HCT116 (cell line): ENCODE data around the gene GPD2. TPM values are rescaled to one million over a fixed set of nuclear protein-coding genes. Genes with fewer than 3 reads are reported as not detected.

Experiments
- ATAC-seq: fragments of 200-7000 bp; cut with Tn5 transposase; 2 replicates; pipeline ENCODE4 v1.9.1; 2020; ENCODE audit warnings: mild to moderate bottlenecking, moderate library complexity
- BruUV-seq: library from RNA; stranded (reverse); fragments of 400-500 nt; replicated peaks from 2 replicates; lab custom pipeline; 2021; lab: Mats Ljungman, UMichigan
- CTCF ChIA-PET: fragments of 300-600 bp; sonication (Branson Sonifier 250); formaldehyde crosslinking; loops from one replicate; lab custom pipeline; 2021; ENCODE audit warnings: antibody characterized with exemption; lab: Charles Lee
- POLR2A ChIA-PET: fragments of 300-600, 350-600 bp; sonication (Branson Sonifier 250); formaldehyde crosslinking; loops from one replicate; lab custom pipeline; 2021; ENCODE audit warnings: antibody characterized with exemption; lab: Charles Lee
- RAD21 ChIA-PET, 2 experiments: fragments of 300-600 bp; sonication (Branson Sonifier 250); formaldehyde crosslinking; loops; one replicate each; lab custom pipeline; 2023; ENCODE audit warnings: low total read pairs in 2 of 2; ENCODE audit not compliant: uncharacterized antibody in 2 of 2, unreplicated experiment in 2 of 2, low non-redundant PET in 1 of 2; lab: Charles Lee
- DNase-seq: peaks from one replicate; pipeline ENCODE4 v3.0.0-alpha.2; 2010; ENCODE audit warnings: low read depth, low spot score
- H2AFZ ChIP-seq: fragments of 200-600 bp; shearing (Covaris generic), sonication (generic); 2 replicates; pipeline ENCODE4 v1.6.1; 2017; ENCODE audit warnings: low read depth, mixed run types, mixed read lengths, antibody characterized with exemption, low read length; ENCODE audit not compliant: poor library complexity, severe bottlenecking
- H3K27ac ChIP-seq: 2 replicates; pipeline ENCODE4 v1.5.1; 2012; ENCODE audit warnings: low read depth, low read length
- H3K27me3 ChIP-seq: fragments of 200-600 bp; sonication (generic); 2 replicates; pipeline ENCODE4 v1.6.1; 2016; ENCODE audit warnings: mixed run types, low read length, mixed read lengths; ENCODE audit not compliant: insufficient read depth
- H3K36me3 ChIP-seq, 2 experiments: fragments of 200-500 bp in 1 of 2; fragments of 200-600 bp in 1 of 2; sonication (Bioruptor generic) in 1 of 2; sonication (generic) in 1 of 2; 2 replicates each; pipeline versions ENCODE4 v1.5.1 to v1.6.1; 2014 to 2016; ENCODE audit warnings: low read length in 2 of 2, inconsistent platforms in 1 of 2, mixed read lengths in 1 of 2, mixed run types in 1 of 2; ENCODE audit not compliant: insufficient read depth in 2 of 2, control insufficient read depth in 1 of 2
- H3K4me1 ChIP-seq, 2 experiments: fragments of 200-600 bp in 1 of 2; sonication (generic) in 1 of 2; 2 replicates each; pipeline versions ENCODE4 v1.5.1 to v1.6.1; 2012 to 2017; ENCODE audit warnings: low read length in 2 of 2, inconsistent platforms in 1 of 2, mild to moderate bottlenecking in 1 of 2, mixed read lengths in 1 of 2, mixed run types in 1 of 2, moderate library complexity in 1 of 2; ENCODE audit not compliant: insufficient read depth in 2 of 2, control insufficient read depth in 1 of 2
- H3K4me2 ChIP-seq: fragments of 200-600 bp; sonication (generic); 2 replicates; pipeline ENCODE4 v1.6.1; 2017; ENCODE audit warnings: mixed run types, low read length, mixed read lengths
- H3K4me3 ChIP-seq, 2 experiments: fragments of 200-600 bp in 1 of 2; sonication (generic) in 1 of 2; replicated peaks in 1 of 2; 2 replicates each; pipeline ENCODE4 v1.5.1; 2011 to 2016; ENCODE audit warnings: low read length in 2 of 2, control low read depth in 1 of 2, low read depth in 1 of 2, mild to moderate bottlenecking in 1 of 2, mixed read lengths in 1 of 2, mixed run types in 1 of 2
- H3K79me2 ChIP-seq: fragments of 200-600 bp; sonication (generic); 2 replicates; pipeline ENCODE4 v1.6.1; 2017; ENCODE audit warnings: mild to moderate bottlenecking, mixed run types, low read length, moderate library complexity, mixed read lengths; ENCODE audit not compliant: insufficient read depth
- H3K9ac ChIP-seq: fragments of 200-600 bp; sonication (generic); 2 replicates; pipeline ENCODE4 v1.6.1; 2016; ENCODE audit warnings: low read length, mixed read lengths
- H3K9me2 ChIP-seq: fragments of 200-600 bp; sonication (generic), shearing (Covaris generic); 2 replicates; pipeline ENCODE4 v1.6.1; 2017; ENCODE audit warnings: mixed run types, mild to moderate bottlenecking, moderate library complexity; ENCODE audit not compliant: insufficient read depth
- H3K9me3 ChIP-seq, 2 experiments: fragments of 200-500 bp in 1 of 2; fragments of 200-600 bp in 1 of 2; sonication (Bioruptor generic) in 1 of 2; sonication (generic) in 1 of 2; 2 replicates each; pipeline ENCODE4 v1.6.1; 2014 to 2017; ENCODE audit warnings: low read length in 2 of 2, mixed read lengths in 2 of 2, inconsistent platforms in 1 of 2, low read depth in 1 of 2, mild to moderate bottlenecking in 1 of 2, mixed run types in 1 of 2, moderate library complexity in 1 of 2; ENCODE audit not compliant: control insufficient read depth in 1 of 2, insufficient read depth in 1 of 2
- H4K20me1 ChIP-seq: fragments of 200-600 bp; sonication (generic), shearing (Covaris generic); 2 replicates; pipeline ENCODE4 v1.6.1; 2017; ENCODE audit warnings: mixed run types, mild to moderate bottlenecking, moderate library complexity; ENCODE audit not compliant: insufficient read depth
- ATF3 ChIP-seq: IDR thresholded peaks from 2 replicates; pipeline ENCODE4 v1.6.1; 2012
- CBX3 ChIP-seq: IDR thresholded peaks from 2 replicates; pipeline ENCODE4 v1.6.1; 2012; ENCODE audit warnings: low read depth
- CEBPB ChIP-seq: IDR thresholded peaks from 2 replicates; pipeline ENCODE4 v1.6.1; 2012; ENCODE audit warnings: low read depth
- EGR1 ChIP-seq: IDR thresholded peaks from 2 replicates; pipeline ENCODE4 v1.6.1; 2012; ENCODE audit warnings: low read depth
- ELF1 ChIP-seq: IDR thresholded peaks from 2 replicates; pipeline ENCODE4 v1.6.1; 2012; ENCODE audit warnings: low read depth, borderline replicate concordance
- EZH2 ChIP-seq: fragments of 200-600 bp; sonication (generic); IDR thresholded peaks from 2 replicates; pipeline ENCODE4 v1.6.1; 2017; ENCODE audit warnings: antibody characterized with exemption, mixed run types
- EZH2phosphoT487 ChIP-seq: fragments of 200-600 bp; IDR thresholded peaks from 2 replicates; pipeline ENCODE4 v1.6.1; 2018; ENCODE audit warnings: antibody characterized with exemption, borderline replicate concordance
- JUND ChIP-seq: IDR thresholded peaks from 2 replicates; pipeline ENCODE4 v1.6.1; 2012
- MAX ChIP-seq: IDR thresholded peaks from 2 replicates; pipeline ENCODE4 v1.6.1; 2012
- POLR2A ChIP-seq: IDR thresholded peaks from 2 replicates; pipeline ENCODE4 v1.7.0; 2011; ENCODE audit warnings: borderline replicate concordance; ENCODE audit not compliant: insufficient read depth, insufficient read length; ENCODE audit errors: extremely low read depth
- RAD21 ChIP-seq: IDR thresholded peaks from 2 replicates; pipeline ENCODE4 v1.6.1; 2012; ENCODE audit warnings: low read depth, mild to moderate bottlenecking
- REST ChIP-seq: IDR thresholded peaks from 2 replicates; pipeline ENCODE4 v1.6.1; 2012; ENCODE audit warnings: low read depth
- SIN3A ChIP-seq: IDR thresholded peaks from 2 replicates; pipeline ENCODE4 v1.6.1; 2012; ENCODE audit warnings: low read depth
- SP1 ChIP-seq: IDR thresholded peaks from 2 replicates; pipeline ENCODE4 v1.6.1; 2012; ENCODE audit warnings: low read depth
- SRF ChIP-seq: IDR thresholded peaks from 2 replicates; pipeline ENCODE4 v1.6.1; 2012; ENCODE audit warnings: low read depth
- TCF7L2 ChIP-seq: IDR thresholded peaks from 2 replicates; pipeline ENCODE4 v1.7.0; 2011; ENCODE audit warnings: borderline replicate concordance, inconsistent platforms; ENCODE audit not compliant: insufficient read depth, insufficient read length; ENCODE audit errors: extremely low read depth
- YY1 ChIP-seq: IDR thresholded peaks from 2 replicates; pipeline ENCODE4 v1.6.1; 2011; ENCODE audit warnings: low read length, low read depth, moderate library complexity, mild to moderate bottlenecking; ENCODE audit not compliant: insufficient replicate concordance; ENCODE audit errors: extremely low read depth
- ZBTB33 ChIP-seq: IDR thresholded peaks from 2 replicates; pipeline ENCODE4 v1.6.1; 2011; ENCODE audit warnings: mild to moderate bottlenecking, low read length, moderate library complexity; ENCODE audit not compliant: insufficient replicate concordance; ENCODE audit errors: extremely low read depth
- ZFX ChIP-seq: fragments of 450-650 bp; IDR thresholded peaks from 2 replicates; pipeline ENCODE4 v1.6.1; 2017
- intact Hi-C: fragments of 100-400 bp; cut with micrococcal nuclease; formaldehyde crosslinking; loops from 2 replicates; pipeline ENCODE4 v1.10.0; 2022
- total RNA-seq: library from RNA; stranded (reverse); gene quantifications from one replicate; pipeline ENCODE4 v1.2.1, GENCODE V29; 2021; ENCODE audit not compliant: unreplicated experiment
- TF ChIP-seq, protein P1 (sequence below), 3 experiments: fragments of 200-600 bp in 1 of 3; sonication (generic) in 1 of 3; IDR thresholded peaks in 2 of 3; conservative IDR thresholded peaks in 1 of 3; 2 replicates each; pipeline ENCODE4 v1.5.1; 2012 to 2017; ENCODE audit warnings: low read depth in 2 of 3, low read length in 2 of 3, antibody characterized with exemption in 1 of 3, borderline replicate concordance in 1 of 3, control low read depth in 1 of 3, mild to moderate bottlenecking in 1 of 3, mixed read lengths in 1 of 3, mixed run types in 1 of 3, moderate library complexity in 1 of 3; ENCODE audit not compliant: insufficient read depth in 1 of 3

Gene GPD2
- total RNA-seq, 1 experiment from 2014 or later = 80.7 TPM

DNA sequence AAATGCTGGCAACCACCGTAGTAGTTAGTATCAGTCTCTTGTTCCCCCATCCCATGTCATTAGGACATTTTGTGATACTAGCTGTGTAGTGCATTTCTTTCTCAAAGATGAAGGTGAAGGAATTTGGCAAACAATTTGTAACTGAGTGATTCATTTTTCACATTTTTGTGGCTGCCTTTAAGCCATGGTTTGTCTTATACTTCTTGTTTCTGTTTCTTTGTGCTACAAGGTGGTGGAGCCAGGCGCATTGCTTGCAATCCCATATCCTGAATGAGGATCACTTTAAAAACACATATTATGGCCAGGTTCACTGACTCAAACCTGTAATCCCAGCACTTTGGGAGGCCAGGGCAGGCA is 40.6 kb downstream of the GPD2 start:
- intact Hi-C loops = no loop called here
- Histone ChIP-seq H3K27ac (no peak overlapping the region), H3K27me3 (no peaks in the 10 kb centered on the region), H3K9me2 (no peaks in the 10 kb centered on the region), H3K79me2 (peaks cover 12% of the 10 kb centered on the region), H3K9me3 (no peaks in the 10 kb centered on the region), H2AFZ (no peak overlapping the region), H3K4me2 (no peak overlapping the region), H3K4me3 (no peak overlapping the region), H4K20me1 (no peaks in the 10 kb centered on the region), H3K4me1 (peaks cover 0 to 4% of the 10 kb centered on the region in 2 experiments; a peak in 1 of 4 replicates), H3K9ac (no peak overlapping the region), H3K36me3 (no peaks in the 10 kb centered on the region)
- TF ChIP-seq ATF3 (no peak), ZBTB33 (no peak), EZH2phosphoT487 (no peak), EGR1 (no peak), CBX3 (no peak), CEBPB (no peak), MAX (no peak), REST (no peak), JUND (no peak), SIN3A (no peak), YY1 (no peak), ZFX (no peak), SRF (no peak), POLR2A (no peak), TCF7L2 (no peak), EZH2 (no peak), RAD21 (no peak), SP1 (no peak), ELF1 (no peak)
- TF ChIP-seq, protein P1, sequence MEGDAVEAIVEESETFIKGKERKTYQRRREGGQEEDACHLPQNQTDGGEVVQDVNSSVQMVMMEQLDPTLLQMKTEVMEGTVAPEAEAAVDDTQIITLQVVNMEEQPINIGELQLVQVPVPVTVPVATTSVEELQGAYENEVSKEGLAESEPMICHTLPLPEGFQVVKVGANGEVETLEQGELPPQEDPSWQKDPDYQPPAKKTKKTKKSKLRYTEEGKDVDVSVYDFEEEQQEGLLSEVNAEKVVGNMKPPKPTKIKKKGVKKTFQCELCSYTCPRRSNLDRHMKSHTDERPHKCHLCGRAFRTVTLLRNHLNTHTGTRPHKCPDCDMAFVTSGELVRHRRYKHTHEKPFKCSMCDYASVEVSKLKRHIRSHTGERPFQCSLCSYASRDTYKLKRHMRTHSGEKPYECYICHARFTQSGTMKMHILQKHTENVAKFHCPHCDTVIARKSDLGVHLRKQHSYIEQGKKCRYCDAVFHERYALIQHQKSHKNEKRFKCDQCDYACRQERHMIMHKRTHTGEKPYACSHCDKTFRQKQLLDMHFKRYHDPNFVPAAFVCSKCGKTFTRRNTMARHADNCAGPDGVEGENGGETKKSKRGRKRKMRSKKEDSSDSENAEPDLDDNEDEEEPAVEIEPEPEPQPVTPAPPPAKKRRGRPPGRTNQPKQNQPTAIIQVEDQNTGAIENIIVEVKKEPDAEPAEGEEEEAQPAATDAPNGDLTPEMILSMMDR (IDR thresholded peaks at IDR 0.05 in 2 of 3, conservative IDR thresholded peaks at IDR 0.05 in 1 of 3; ENCODE audit: borderline replicate concordance in 1 of 3, insufficient read depth in 1 of 3, low read depth in 2 of 3, low read length in 2 of 3) = no peak
- RAD21 ChIA-PET = no interaction called here
- CTCF ChIA-PET = no interaction called here
- POLR2A ChIA-PET = no interaction called here
- ATAC-seq (no peak), DNase-seq (no peak)
- BruUV-seq = no TSS peak
